HAP-1 (cell line): ENCODE data around the gene FLII.
"Not testable (repeated sequence)": the region's sequence is repeated elsewhere in the genome, so short reads cannot be mapped to it uniquely, and the experiment has no call there.

ENCODE experiments used
- DNase-seq, 2 experiments: peaks; one replicate each; pipeline ENCODE4 v3.0.0-alpha.2; 2016 to 2020; ENCODE audit warnings: low spot score in 2 of 2
- H3K27me3 ChIP-seq: fragments of 250-450 bp; sonication (Bioruptor Pico); 2 replicates; pipeline ENCODE4 v1.5.1; 2020; ENCODE audit warnings: low read depth, mild to moderate bottlenecking, moderate library complexity
- H3K36me3 ChIP-seq: fragments of 250-450 bp; sonication (Bioruptor Pico); replicated peaks from 2 replicates; pipeline ENCODE4 v1.5.1; 2020; ENCODE audit warnings: mild to moderate bottlenecking
- H3K4me1 ChIP-seq: fragments of 250-450 bp; sonication (Bioruptor Pico); 2 replicates; pipeline ENCODE4 v1.5.1; 2020; ENCODE audit warnings: mild to moderate bottlenecking
- H3K4me3 ChIP-seq: fragments of 250-450 bp; sonication (Bioruptor Pico); 2 replicates; pipeline ENCODE4 v1.5.1; 2020; ENCODE audit warnings: mild to moderate bottlenecking, moderate library complexity
- H3K9me3 ChIP-seq: fragments of 250-450 bp; sonication (Bioruptor Pico); 2 replicates; pipeline ENCODE4 v1.5.1; 2020; ENCODE audit warnings: mild to moderate bottlenecking, moderate library complexity
- in situ Hi-C: fragments of 300-500 bp; cut with MboI; formaldehyde crosslinking; loops from 3 replicates; pipeline ENCODE4 v1.14.3; 2020; ENCODE audit warnings: low sequenced_read_pairs, inconsistent platforms, mixed read lengths

FLII gene

DNA sequence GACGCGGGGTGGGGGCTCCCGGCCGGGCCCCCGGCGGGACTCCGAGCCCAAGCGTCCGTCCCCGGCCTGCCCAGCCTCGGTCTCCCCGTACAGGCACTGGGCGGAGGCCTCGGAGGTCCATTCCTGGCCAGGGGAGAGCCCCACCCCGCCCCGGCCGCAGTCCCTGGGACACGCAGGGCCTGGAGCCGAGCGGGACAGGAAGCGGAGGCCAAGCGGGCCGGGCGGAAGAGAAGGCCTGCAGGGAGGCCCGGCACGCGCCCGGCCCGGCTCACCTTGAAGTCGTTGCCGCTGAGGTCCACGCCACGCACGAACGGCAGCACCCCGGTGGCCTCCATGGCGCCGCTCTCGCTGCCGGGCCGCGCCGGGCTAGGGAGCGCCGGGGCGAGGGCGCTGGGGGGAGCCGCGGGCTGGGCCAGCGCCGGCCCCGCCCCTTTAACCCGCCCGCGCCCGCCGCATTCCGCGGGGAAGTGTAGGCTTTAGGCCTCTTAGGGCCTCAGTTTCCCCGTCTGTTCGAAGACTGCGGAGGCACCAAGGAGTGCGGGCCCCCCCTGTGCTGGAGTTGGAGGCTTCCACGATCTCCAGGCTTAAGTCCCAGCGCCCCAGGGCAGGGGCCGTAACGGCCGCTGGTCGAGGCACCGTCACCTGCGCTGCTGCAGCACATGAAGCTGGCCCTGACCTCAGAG lies at the start of gene FLII:
Gene FLII (minus strand): TSS at position 383 of the 683 bp plus-strand sequence. CDS start 48 bp downstream, at position 335.
- Histone ChIP-seq H3K27me3 (no peaks in the 10 kb centered on the region), H3K36me3 (peaks cover 23% of the 10 kb centered on the region), H3K4me1 (peaks cover 25% of the 10 kb centered on the region), H3K9me3 (no peaks in the 10 kb centered on the region), H3K4me3 (peak within 1 kb of the TSS; percentile 91)
- in situ Hi-C loops: no loop called here
- DNase-seq: peak in 1 of 2 experiments; percentile 59

DNA sequence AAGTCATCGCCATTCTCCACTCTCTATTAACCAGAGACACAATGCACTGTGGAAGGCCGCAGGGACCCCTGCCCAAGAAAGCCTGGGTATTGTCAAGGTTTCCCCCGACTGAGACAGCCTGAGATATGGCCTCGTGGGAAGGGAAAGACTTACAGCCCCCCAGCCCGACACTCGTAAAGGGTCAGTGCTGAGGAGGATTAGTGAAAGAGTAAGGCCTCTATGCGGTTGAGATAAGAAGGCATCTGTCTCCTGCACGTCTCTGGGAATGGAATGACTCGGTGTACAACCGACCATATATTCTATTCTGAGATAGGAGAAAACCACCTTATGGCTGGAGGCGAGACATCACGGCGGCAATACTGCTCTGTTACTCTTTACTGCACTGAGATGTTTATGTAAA lies 44.7 kb upstream of the FLII start:
- peaks cover 81% of the 10 kb centered on the region for H3K36me3 ChIP-seq
- in situ Hi-C loops, DNase-seq: not testable (repeated sequence)

DNA sequence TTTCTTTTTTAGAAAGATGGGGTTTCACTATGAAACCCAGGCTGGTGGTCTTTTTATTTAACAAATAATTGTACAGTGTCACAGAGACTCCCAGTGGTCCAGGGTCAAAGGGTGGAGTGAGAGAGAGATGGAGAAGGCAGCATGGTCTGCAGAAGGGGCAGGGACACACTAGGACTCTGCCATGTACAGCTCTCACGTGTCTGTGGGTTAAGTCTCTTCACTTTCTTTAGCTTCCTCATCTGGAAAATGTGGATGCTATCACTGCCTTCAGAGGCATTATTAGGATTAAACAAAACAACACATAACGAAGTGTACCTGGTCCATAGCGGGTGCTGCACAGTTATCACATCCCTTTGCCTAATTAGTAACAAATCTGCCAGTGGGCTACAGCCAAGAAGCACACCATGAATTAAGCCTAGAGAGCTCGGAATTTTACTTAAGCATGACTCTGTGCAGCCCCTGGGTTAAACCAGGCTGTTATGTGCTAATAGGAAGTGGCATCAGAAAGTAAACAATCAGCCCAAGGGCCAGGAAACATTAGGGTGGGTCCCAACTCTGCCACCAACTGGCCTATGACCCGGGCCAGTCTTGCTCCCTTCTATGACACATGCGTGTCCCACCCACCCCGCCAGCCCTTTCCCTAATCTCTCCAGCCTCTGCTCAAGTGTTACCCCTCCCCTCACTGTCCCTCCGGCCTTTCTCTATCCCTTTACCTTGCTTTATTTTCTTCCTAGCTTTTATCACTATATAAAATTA lies 42.4 kb upstream of the FLII start:
- Histone ChIP-seq H3K36me3 (peaks cover 75% of the 10 kb centered on the region), H3K9me3 (no peaks in the 10 kb centered on the region), H3K4me1 (no peaks in the 10 kb centered on the region), H3K27me3 (no peaks in the 10 kb centered on the region), H3K4me3 (no peak overlapping the region)
- no peak for DNase-seq
- in situ Hi-C loops: no loop called here

More for the DNA sequence above, 44.7 kb upstream of the FLII start:
- H3K27me3 ChIP-seq, H3K9me3 ChIP-seq, H3K4me1 ChIP-seq, H3K4me3 ChIP-seq: not testable (repeated sequence)

DNA sequence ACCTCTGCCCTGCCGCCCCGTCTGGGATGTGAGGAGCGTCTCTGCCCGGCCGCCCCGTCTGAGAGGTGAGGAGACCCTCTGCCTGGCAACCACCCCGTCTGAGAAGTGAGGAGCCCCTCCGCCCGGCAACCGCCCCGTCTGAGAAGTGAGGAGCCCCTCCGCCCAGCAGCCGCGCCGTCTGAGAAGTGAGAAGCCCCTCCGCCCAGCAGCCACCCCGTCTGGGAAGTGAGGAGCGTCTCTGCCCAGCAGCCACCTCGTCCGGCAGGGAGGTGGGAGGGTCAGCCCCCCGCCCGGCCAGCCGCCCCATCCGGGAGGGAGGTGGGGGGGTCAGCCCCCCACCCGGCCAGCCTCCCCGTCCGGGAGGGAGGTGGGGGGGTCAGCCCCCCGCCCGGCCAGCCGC lies 39.5 kb upstream of the FLII start:
- H3K4me3 ChIP-seq, in situ Hi-C loops, H3K27me3 ChIP-seq, DNase-seq, H3K4me1 ChIP-seq, H3K9me3 ChIP-seq: not testable (repeated sequence)
- H3K36me3 ChIP-seq: peaks cover 60% of the 10 kb centered on the region

DNA sequence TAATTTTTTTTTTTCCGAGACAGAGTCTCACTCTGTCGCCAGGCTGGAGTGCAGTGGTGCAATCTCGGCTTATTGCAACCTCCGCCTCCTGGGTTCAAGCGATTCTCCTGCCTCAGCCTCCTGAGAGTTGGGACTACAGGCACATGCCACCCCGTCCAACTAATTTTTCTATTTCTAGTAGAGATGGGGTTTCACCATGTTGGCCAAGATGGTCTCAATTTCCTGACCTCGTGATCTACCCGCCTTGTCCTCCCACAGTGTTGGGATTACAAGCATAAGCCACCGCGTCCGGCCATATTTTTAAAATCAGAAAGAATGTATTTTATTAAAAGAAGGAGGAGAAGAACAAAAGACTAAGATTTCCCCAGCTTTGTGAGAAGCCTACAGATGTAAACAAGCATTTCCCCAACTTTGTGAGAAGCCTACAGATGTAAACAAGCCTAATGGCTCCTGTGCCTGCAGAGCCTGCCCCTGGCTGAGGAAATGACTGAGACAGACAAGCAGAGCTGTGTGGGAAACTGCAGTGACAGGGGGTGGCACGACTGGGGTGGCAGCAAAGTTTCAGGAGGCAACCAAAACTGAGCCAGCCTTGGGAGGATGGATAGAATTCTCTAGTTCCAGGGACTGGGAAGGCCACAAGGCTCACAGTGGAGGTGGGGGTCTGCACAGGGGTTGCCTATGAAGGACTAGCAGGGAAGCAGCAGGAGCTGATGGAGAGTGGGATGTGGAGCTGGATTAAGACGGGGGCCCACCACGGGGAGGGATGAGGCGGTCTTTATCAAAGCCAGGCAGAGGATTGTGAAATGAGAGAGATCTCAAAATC lies 33.4 kb upstream of the FLII start:
- no peak for DNase-seq
- Histone ChIP-seq H3K4me1 (no peaks in the 10 kb centered on the region), H3K36me3 (peaks cover 73% of the 10 kb centered on the region), H3K9me3 (no peaks in the 10 kb centered on the region), H3K27me3 (no peaks in the 10 kb centered on the region), H3K4me3 (no peak overlapping the region)
- in situ Hi-C loops: no loop called here

DNA sequence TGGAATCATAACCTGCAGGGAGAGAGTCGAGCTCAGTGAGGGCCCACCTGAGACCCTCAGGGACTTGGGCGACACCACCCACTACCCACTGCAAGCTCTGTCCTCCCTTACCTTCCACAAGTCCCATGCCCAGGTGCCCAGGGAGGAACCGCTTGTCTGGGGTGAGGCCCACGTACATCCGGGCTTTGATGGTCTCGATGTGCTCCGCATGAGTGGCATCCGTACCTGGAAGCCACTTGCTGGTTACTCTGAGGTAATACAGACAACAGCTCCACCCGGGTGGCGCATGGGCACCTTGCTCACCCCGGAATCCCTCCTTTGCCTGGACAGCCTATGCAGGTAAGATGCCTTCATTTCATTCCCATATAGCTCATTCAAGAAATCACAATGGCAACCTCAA lies 26.8 kb upstream of the FLII start:
- Histone ChIP-seq H3K36me3 (peaks cover 93% of the 10 kb centered on the region), H3K4me1 (no peaks in the 10 kb centered on the region), H3K27me3 (no peaks in the 10 kb centered on the region), H3K4me3 (no peak overlapping the region), H3K9me3 (no peaks in the 10 kb centered on the region)
- in situ Hi-C loops: no loop called here
- DNase-seq: no peak

DNA sequence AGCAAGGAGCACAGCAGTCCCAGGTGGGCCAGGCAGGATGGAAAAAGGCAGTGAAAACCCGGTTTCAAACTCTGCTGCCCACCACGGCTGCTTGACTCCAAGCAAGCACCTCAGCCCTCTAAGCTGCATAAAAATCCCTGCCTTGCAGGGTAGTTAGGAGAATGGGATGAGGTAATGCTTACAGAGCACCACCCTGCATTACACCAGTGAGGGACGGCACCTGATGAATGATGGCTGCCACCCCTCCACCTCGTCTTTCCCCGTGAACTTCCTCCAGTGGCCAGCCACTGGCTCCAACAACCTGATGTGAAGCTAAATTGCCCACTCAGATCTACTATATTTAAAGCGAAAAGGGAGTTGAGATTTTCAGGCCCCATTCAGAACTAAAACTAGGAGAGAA lies 23.2 kb upstream of the FLII start:
- H3K36me3 ChIP-seq: peaks cover 94% of the 10 kb centered on the region
- no peaks in the 10 kb centered on the region for H3K27me3 ChIP-seq
- no peak overlapping the region for H3K4me3 ChIP-seq
- in situ Hi-C loops: no loop called here
- H3K9me3 ChIP-seq: no peaks in the 10 kb centered on the region
- no peaks in the 10 kb centered on the region for H3K4me1 ChIP-seq
- DNase-seq: no peak

DNA sequence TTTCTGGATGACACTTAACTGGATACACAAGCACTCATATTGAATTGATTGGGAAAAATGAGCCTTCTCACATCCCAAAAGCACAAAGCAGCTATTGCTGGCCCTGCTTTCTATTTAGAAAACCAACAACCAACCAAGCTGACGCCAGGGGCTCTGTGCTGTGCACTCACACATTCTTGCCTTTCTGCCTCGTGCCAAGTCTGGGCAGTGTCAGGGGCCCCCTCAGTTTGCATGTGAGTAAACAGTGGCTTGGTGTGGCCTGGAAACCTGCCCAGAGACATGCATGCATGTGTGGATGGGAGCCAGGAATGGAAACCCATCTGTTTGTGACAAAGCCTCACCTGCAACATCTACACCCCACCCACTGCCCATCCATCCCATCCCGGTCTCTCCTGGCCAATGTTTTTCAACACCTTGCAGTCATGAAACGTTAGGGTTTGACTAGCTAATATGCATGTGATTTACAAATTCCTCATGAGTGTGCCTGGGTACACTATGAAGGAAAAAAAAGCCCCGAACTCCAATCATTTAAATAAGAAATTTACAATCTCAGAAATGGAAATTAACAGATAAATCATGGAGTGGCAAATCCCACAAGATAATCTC lies 22.3 kb upstream of the FLII start:
- H3K4me1 ChIP-seq: no peaks in the 10 kb centered on the region
- no peak overlapping the region for H3K4me3 ChIP-seq
- H3K36me3 ChIP-seq: peaks cover 98% of the 10 kb centered on the region
- no peaks in the 10 kb centered on the region for H3K27me3 ChIP-seq
- no peaks in the 10 kb centered on the region for H3K9me3 ChIP-seq
- in situ Hi-C loops: no loop called here
- DNase-seq: no peak

DNA sequence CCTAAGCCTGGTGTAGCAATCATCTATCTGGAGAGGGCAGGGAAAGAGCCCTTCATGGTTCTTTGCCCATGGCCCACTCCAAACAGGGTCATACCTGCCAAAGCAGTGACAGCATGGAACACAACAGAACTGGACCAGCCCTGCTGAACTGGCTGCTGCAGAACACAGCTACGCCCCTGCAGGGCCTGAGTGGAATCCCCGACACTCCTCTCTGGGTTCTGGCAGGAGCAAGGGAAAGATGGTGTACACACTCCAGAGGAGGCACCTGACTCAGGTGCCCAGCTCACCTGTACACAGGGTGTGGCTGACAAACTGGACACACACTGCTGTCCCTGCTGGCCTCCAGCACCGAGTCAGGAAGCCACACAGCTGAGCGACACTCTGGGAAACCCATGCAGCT lies 21.7 kb upstream of the FLII start:
- H3K4me1 ChIP-seq: no peaks in the 10 kb centered on the region
- H3K4me3 ChIP-seq: no peak overlapping the region
- DNase-seq: no peak
- no peaks in the 10 kb centered on the region for H3K27me3 ChIP-seq
- H3K36me3 ChIP-seq: peaks cover 95% of the 10 kb centered on the region
- in situ Hi-C loops: no loop called here
- no peaks in the 10 kb centered on the region for H3K9me3 ChIP-seq

DNA sequence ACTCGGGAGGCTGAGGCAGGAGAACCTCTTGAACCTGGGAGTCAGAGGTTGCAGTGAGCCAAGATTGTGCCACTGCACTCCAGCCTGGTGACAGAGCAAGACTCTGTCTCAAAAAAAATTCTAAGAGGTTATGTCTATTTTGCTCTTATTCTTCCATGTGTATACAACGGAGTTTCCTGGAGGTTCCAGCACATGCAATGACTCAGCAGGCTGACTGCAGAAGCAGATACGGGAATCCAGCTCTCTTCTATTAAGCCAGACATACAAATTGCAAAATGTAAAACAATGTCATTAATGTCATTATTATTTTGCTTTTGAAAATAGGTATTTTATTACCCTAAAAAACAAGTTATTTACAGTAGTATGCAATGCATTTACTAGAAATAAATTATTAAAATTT lies 20.3 kb upstream of the FLII start:
- peaks cover 92% of the 10 kb centered on the region for H3K36me3 ChIP-seq
- DNase-seq: no peak

DNA sequence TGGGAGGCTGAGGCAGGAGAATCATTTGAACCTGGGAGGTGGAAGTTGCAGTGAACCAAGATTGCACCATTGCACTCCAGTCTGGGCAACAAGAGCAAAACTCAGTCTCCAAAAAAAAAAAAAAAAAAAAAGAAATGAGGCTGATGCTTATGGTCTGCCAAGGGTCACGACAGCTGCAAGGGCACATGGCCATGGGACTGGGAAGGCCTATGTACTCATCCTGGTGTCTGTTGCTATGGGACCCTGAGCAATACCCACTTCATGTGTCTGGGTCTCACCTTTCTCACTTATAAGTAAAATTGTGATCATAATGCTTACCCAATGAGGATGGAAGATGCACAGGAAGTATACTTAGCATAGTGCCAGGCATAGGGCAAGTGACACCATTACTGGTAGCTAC lies 18.5 kb upstream of the FLII start:
- no peak for DNase-seq
- in situ Hi-C loops: no loop called here
- Histone ChIP-seq H3K4me1 (no peaks in the 10 kb centered on the region), H3K9me3 (no peaks in the 10 kb centered on the region), H3K36me3 (peaks cover 83% of the 10 kb centered on the region), H3K27me3 (no peaks in the 10 kb centered on the region), H3K4me3 (no peak overlapping the region)

More for the DNA sequence above, 20.3 kb upstream of the FLII start:
- Histone ChIP-seq H3K27me3 (no peaks in the 10 kb centered on the region), H3K4me1 (no peaks in the 10 kb centered on the region), H3K4me3 (no peak overlapping the region), H3K9me3 (no peaks in the 10 kb centered on the region)
- in situ Hi-C loops: no loop called here

DNA sequence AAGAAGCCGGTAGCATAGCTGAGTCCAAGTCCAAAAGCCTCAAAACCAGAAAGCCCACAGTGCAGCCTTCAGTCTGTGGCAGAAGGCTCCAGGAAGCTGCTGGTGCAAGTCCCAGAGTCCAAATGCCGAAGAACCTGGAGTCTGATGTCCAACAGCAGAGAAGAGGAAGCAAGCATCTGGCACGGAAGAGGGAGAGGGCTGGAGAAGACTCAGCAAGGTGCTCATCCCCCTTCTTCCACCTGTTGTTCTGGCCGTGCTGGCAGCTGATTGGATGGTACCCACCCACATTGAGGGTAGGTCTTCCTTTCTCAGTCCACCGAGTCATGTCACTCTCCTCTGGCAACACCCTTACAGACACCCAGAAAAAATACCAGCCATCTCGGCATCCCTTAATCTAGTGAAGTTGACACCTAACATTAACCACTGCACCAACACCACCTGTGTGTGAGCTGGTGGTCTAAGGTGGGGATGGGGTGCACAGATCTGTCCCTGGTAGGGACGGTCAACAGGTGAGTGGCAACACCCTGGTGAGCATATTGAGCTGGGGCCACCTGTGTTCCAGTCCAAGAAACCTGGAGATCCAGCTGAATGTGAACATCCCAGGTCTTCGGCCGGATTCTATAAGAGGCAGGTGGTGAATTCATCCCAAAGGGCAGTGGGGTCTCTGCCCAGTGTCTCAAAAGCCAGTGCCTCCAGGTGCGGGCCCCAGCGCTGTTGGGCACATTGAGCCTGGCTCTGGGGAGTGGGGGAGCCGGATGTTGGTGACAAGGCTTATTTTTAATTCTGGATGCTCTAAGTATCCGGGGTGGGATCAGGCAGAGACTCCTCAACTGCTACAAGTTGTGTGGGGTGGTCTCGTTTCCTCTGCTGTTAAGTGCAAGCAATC lies 11.8 kb upstream of the FLII start:
- no peaks in the 10 kb centered on the region for H3K27me3 ChIP-seq
- peaks cover 22% of the 10 kb centered on the region for H3K36me3 ChIP-seq
- H3K9me3 ChIP-seq: no peaks in the 10 kb centered on the region
- H3K4me1 ChIP-seq: no peaks in the 10 kb centered on the region
- no peak overlapping the region for H3K4me3 ChIP-seq
- no peak for DNase-seq
- in situ Hi-C loops: no loop called here
